Hypothalamus (tissue), 51 donors: ENCODE data around the gene CREB5.

Experiments
- DNase-seq, 51 donors: peaks; one replicate each; lab custom pipeline; 2025; lab: John Stamatoyannopoulos, UW

The CREB5 gene

DNA sequence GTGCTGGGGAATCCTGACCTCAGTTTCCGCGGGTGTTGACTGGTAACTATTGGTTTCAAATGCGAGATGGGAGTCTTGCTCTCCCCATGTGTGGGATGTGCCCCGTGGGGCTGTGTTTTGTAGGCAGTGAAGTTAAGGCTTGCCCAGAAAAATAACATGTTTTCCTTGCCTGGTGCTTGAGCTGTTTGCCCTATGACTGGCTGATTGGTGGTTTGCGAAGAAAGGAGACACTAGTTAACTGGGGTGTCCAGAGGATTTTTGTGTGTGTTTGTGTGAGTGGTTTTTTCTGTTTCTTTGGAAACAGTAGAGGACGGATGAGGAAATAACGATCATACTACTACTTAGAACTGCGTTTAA lies 61.9 kb downstream of the CREB5 start:
- no peak for DNase-seq

DNA sequence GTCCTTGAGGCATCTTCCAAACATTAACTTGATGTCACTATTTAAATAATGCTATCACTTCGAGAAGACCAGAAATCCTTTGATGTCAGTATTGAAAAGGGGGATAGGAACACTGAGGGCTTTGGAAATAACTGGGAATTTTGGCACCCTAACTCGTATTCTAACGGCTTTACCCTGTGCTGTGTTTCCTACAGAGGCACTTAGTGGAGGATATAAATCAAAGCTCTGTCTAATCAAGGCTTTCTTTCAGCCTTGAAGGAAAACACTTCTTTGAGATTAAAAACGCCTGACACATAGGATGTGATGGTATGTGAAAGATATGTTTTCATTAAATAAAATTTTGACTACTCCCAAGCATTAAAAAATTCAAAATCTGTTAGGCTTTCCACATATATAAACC lies 62.3 kb downstream of the CREB5 start:
- DNase-seq: no peak

DNA sequence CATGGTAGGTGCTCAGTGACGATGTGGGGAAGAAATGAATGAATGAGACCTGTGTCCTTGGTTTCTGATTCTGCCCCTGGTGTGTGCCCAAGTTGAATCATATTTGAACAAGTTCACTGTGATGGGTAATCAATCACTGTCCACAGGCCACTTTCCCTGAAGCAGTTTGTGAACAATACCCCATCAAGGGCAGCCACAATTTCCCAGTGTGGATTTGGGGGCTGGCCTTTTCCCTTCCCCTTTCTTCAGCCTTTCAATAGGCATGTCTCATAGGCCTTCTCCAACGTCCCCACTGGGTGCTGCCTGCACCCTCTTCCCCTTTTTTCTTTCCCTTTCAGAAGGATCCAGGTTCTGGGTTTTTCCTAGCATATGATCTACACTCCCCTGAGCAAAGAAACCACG lies 64.7 kb downstream of the CREB5 start:
- no peak for DNase-seq

DNA sequence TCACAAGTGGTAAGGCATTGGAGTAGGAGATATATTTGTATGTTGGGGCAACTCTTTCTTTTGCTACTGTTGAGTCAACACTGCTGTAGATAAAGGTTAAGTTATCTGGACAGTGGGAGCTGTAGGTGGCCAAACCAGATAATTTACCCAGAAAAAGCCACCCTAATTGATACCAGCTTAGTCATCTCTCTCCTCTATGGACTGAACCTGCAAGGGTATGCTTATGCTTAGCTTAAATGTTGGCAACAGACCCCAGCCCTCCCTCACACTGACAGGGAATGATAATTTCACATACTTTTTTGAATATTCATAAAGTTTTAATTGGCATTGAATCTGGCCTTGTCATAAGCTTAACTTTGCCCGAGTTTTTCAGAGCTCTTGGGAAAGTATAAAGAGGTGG lies 66.3 kb downstream of the CREB5 start:
- DNase-seq: no peak

DNA sequence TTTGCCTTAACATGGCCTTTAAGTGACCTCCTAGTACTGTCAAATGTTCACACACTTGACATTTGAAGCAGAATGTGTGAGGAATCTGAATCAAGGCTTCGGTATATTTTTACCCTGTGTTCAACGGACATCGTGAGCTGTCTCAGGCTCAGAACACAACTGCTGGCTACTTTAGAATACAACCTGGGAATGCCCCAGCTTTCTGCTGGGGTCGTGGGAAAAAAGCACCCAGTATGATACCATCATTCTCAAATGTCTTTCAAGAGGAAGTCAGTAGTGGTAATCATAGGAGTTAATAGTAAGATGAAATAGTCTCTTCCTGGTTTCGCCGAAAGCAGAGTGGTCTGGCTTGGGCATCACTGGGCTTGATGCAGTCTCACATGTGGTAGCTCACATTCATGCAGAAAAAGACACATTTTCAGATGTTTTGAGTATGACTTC lies 67.2 kb downstream of the CREB5 start:
- DNase-seq: no peak

DNA sequence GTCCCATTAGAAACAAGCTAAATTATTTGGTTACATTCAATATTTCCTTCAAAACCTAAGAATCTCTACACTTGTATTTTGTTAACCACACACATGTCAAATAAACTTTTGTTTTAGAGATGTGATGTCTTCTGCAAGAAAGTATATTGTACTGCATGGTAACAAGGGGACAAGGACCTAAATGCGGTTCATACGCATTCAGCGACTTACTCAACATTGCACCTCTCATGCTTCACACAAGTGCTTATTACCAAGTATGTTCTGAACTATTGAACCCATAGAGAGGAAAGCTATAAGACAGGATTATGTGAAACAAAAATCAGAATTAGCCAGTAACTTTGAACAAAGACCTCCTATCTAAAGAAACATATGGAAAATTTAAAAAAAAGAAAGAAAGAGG lies 68.3 kb downstream of the CREB5 start:
- DNase-seq: no peak

DNA sequence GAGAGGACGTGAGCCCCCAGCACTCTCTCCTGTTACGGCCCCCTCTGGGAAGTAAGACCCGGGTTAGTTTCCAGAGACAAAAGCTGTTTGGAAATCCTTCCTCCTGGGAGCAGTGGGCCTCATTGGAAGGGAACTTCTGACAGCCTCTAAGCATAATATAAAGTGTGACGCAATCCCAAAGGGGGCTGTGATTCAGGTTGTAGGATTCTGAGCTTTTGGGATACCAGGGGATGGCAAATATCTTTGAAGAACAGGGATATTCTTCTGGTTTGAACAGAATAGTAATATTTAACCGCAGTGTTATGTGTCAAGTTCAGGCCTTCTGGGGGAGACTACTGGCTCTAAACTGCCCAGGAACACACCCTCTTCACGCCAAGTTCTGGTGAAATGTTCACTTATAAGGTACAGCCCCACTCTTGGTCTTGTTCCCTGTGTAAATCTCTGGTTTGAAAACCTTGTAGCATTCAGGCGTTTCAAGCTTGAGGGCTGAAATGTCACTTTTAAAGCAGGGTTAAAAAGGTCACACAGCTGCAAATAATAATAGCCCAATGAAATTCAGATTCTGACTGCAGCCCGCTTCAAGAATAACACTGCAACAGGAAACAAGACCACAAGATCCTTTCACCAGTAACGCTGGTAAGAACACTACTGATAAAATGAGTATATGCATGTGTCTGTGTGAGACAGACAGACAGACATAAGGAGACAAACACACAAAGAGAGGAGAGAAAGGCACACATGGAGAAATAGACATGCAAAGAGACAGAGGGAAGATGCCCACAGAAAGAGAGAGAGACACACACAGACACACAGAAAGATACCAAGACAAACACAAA lies 69.0 kb downstream of the CREB5 start:
- DNase-seq: no peak

DNA sequence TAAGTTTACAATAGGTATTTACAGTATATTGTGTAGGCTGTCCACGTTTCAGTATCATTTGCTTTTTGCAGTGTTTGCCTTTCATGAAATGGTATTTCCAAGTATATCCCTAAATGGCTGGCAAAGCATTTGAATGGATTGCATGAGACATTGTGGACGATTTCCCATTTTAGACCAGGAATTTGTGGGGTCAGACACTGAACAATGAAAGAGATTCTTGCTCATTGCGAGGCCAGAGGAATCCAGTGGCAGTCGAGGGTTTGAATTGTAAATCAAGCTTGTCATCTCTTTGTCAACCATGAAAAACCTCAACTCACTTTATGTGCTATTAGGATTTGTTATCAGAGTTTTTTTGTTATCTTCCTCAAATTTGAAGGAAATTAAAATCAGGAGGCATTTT lies 70.8 kb downstream of the CREB5 start:
- DNase-seq: no peak

DNA sequence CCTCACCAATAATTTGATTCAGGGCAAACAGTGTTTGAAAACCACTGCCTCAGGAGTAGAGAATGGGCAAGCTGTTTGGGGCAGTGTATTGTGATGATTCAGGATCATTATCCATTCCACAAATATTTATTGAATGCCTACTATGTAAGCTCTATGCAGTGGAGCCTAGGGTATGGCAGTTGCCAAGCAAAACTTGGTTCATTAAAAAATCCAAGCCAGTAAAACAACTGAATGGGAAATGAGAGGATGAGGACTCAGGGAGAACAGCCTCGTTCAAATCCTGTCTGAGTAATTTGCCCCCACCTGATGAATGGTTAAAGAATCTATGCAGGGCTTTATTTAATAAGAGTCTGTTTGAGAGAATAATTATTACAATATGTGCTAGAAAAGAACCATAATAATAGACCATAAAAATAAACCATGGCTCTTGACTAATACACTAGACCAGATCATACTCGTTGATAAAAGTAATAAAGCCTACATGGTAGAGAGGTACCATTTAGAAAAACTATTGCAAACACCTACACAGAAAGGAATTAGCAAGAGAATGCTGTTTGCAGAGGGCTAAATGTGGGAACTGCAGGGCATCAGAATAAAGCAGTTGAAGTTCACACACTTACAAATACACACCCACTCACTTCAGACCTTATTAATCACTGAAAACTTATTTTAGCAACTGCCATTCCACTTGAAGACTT lies 71.7 kb downstream of the CREB5 start:
- no peak for DNase-seq

DNA sequence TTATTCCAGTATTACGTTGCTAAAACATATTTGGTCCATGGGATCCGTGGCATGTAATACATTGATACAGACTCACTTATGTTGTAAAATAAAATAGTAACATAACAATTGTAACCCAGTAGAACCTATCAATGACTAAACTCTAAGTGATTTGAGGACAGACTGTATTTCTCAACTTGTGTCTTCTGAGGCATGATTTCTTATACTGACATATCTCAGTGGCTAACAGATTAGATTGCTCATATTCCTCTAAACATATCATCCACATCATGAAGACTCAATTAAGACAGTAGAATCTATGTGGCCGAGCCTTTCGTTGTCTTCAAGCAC lies 72.3 kb downstream of the CREB5 start:
- no peak for DNase-seq

DNA sequence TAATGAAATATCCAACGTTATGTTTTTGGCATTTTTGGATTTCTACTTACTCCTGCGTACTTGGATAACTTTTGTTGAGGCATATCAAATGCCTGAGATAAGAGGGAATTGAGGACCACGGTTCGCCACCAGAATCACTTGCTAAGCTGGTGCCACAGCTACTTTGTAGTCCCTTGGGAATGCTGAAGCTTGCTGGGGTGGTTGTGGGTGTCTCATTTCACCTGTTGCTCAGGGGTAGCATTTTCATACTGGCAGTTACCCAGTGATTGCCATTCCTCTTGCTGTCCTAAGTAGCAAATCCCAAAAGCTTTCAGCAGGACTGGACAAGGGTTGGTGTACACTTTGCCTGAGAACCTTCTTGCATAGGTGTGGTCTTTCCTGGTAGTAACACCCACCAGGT lies 75.2 kb downstream of the CREB5 start:
- no peak for DNase-seq

DNA sequence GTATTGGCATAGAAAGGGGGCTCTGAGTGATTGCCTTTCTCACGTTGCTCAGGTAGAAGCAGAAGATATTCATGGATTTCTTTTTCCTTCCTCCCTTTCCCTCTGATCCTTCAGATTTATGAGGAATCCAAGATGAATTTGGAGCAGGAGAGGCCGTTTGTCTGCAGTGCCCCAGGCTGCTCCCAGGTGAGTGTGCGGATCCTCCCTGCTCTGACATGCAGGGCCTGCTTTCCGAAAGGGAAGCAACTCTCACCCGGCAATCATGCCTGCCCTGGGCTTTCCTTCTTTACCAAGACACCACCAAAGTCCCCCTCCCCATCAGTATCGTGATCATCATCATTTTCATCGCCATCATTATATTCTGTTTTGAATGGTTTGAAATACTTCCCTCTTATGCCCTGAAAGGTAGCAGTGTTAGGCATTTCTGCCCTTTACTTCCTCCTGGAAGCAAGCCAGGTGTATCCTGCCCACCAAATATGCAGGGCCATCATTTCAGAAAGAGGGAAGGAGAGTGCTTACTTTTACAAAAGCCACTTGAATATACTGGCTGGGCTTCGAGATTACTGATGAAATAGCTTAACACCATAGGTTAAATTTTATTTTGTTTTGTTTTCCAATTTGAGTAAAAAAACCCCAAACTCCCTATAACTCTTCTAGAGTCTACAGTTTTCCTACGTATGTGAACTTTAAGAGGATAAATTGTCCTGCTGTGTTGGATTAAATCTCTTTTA lies 75.9 kb downstream of the CREB5 start:
- DNase-seq: no peak

DNA sequence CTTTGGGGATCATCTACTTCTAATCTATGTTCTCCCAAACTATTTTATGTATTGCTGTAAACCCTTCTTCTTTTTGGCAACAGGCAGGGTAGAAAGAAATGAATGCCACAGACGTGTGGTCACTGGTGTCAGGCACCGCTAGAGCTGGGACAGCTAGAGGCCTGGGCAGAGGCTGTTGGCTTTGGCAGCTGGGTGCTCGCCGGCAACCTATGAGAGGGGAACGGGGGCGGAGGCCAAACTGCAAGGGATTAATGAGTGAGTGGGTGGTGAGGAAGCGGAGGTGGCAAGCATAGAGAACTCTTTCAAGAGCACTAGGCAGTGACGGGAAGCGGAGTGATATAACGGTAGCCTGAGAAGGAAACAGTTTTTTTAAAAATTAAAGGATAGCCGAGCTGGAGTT lies 78.5 kb downstream of the CREB5 start:
- DNase-seq: no peak

DNA sequence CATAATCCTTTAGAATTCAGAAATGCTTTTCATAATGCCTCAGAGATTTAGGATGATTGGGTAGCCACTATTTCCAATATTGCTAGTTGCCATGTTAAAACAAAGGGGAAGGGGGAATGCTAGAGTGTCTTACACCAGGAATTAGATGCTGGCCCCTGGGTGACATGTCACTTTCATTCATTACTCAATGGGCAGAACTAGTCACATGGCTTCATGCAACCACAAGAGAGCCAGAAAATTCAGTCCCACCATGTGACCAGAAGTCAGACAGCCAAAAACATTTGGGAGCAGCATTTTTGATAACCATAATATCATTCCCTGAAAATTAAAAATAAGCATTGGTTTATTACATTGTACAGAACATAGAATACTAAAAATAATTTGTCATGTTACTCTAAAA lies 81.2 kb downstream of the CREB5 start:
- DNase-seq: no peak

DNA sequence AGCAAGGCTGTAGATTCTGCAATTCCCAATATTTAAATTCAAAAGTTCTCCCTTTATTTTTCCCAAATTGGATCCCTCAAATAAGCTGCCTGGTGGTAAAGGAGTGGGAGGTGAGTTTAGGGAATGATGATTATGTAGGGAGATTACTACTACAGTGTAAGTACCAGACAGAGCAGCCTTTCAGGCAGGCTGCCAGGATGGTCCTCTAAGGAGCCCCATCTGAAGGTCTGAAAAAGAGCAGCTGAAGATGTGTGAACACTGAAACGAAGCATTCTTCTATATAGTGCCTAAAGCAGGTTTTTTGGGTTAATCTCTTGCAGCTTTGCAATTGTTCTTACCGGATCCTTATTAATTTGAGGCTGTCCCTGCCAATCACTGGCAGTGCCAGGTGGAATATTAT lies 84.7 kb downstream of the CREB5 start:
- no peak for DNase-seq

DNA sequence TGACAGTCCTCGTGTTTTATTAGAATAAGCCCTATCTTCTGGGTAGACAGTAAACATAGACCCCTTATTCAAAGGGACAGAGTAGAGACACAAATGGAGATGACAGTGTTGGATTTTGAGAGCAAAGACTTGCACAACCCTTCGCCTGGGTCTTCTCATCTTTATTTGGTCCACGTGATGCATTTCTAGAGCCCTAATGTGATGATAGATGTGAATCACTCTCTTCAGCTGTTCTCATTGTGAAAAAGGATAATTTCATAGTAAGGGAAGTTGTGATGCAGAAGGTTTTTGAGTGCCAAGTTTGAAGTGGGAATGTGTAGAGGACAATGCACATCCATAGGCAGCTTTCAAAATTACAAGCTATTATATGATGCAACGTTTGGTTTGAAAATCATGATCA lies 86.3 kb downstream of the CREB5 start:
- no peak for DNase-seq

DNA sequence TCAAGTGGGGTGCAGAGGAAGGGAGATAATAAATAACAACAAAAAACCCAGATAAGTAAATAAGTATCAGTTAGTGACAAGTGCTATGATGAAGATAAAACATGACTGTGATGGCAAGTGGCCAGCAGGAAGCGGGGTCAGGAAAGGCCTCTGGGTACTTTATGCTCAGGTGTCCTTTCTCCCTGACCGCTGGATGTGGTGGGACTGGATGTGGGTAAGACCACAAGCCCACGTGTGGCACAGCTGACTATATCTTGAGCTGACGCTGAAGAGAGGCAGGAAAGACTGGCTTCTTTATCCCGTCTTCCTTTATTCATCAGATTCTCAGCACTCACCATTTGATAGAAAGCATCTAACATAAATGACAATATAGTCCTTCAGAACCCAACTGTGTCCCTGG lies 87.8 kb downstream of the CREB5 start:
- no peak for DNase-seq

DNA sequence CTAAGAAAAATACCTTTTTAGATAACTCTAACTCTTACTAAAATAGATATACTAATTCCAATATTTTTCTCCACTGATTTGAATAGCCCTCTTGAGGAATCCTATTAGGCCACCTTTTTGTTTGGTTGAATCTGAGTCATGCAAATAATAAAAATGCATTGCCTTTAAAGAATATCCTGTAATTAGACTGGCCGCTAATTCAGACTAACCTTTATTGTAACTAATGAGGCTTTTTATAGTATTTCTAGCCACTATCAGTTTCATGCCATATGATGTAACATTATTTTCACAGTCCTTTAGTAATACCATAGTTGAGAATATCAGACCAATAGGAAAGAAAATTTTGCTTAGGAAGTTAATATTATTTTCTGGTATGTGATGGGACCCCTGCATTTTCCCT lies 90.1 kb downstream of the CREB5 start:
- no peak for DNase-seq

DNA sequence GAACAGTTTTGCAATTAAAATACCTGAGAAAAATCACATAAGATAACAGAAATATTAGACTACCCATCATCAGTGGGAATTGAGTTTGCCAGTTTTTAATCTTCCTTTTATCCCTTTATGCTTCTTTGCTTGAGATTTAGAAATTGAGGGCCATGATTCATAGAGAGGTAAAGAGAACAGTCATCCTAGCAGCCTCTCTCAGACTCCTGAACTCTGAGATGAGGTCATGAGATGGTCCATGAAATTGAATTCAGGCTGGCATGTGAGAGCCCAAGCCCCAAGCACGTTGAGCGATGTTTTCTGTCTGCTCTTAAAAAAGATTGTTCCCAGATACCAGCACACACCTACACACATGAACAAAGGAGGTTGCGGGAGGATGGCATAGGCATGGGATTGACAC lies 91.1 kb downstream of the CREB5 start:
- DNase-seq: no peak

DNA sequence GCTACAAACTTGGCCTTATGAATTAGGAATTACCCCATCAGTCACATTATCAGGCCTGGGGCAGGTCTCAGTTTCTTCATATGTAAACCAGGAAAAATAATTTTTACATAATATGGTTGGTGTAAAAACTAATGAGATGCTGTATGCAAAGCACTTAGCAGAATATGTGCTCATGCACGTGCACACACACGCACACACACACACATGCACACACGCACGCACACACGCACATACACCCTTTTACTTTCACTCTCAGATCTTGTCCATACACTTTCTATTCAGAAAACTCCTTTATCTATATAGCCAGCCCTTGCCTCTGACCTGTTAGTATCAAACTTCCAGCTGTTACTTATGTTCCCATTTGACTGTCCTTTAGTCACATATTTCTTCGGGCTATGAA lies 92.7 kb downstream of the CREB5 start:
- DNase-seq: no peak

DNA sequence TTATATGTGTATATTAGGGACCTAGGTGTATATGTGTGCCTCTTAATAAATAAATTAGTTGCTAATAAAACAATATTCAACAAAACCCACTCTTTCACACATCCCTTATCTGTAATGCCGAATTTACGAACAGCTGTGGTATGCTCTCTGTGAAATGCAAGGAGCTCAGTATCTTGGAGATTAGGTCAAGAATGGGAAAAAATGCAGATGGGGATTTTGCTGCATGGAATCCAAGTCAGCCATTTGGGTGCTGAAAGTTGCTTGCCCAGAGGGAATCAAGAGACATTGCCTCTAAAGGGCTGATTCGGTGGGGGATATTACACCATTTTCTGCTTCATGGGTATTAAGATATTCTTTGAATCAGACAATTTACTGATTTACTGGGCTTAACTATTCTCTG lies 93.5 kb downstream of the CREB5 start:
- no peak for DNase-seq
